GM10248 (cell line): ENCODE measurements around the gene AGPAT3.

Experiments used
- CTCF ChIA-PET: fragments of 300-600 bp; sonication (Branson Sonifier 250); formaldehyde crosslinking; extraction: SDS; loops from one replicate; lab custom pipeline; 2021; ENCODE audit warnings: antibody characterized with exemption; lab: Yijun Ruan, JAX
- POLR2A ChIA-PET: fragments of 350-650 bp; sonication (Branson Sonifier 250); formaldehyde crosslinking; extraction: SDS; loops from one replicate; lab custom pipeline; 2020; ENCODE audit warnings: antibody characterized with exemption; lab: Yijun Ruan, JAX
- DNase-seq: peaks from one replicate; pipeline ENCODE4 v3.0.0; 2012; ENCODE audit errors: extremely low spot score
- TF ChIP-seq, protein P1 (sequence below): IDR thresholded peaks from 2 replicates; pipeline ENCODE4 v1.5.1; 2012; ENCODE audit warnings: mild to moderate bottlenecking, low read depth; ENCODE audit errors: extremely low read depth, missing control alignments, control extremely low read depth

AGPAT3 gene

DNA sequence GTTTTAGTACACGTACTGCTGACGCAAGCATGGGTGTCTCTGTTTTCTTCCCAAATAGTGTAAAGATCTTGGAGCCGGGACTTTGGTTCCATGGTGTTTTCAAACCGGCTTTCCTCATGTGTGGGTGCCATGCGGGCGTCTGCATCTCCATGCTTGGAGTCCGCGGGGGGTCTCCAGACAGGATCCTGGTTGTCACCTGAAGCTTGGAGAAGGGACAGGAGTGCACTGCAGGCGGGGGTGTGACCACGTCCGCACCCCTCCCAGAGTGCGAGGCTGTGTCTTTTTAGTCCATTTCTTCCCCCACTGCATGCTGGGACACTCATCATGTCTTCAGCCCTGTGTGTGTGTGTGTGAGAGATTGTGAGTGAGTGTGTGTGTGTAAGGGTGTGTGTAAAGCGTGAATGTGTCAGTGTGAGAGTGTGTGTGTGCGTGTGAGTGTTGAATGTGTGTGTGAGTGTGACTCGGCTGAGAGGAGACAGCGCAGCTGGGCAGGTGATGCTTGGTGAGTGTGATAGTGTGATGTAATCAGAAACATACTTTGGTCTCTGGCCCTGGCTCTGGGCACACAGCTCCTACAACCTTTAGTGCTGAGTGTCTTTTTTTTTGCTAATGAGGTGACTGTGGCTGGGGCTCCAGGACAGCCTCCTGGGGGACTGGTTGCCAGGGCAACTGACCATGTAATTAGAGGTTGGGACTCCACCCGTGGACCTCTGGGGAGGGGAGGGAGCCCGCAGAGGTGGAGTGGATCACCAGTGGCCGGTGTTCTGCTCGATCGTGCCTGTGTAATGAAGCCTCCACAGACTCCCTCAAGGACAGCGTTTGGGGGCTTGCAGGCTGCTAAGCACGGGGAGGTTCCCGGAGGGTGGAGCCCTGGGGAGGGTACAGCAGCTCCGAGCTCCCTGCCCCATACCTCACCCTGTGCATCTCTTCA lies 55.1 kb downstream of the AGPAT3 start:
- POLR2A ChIA-PET, result interaction anchor here (0.6 kb wide), 1 partner anchor 17 kb away, joined by 3 read pairs; no protein-coding TSS in a partner anchor
- TF ChIP-seq, protein P1, sequence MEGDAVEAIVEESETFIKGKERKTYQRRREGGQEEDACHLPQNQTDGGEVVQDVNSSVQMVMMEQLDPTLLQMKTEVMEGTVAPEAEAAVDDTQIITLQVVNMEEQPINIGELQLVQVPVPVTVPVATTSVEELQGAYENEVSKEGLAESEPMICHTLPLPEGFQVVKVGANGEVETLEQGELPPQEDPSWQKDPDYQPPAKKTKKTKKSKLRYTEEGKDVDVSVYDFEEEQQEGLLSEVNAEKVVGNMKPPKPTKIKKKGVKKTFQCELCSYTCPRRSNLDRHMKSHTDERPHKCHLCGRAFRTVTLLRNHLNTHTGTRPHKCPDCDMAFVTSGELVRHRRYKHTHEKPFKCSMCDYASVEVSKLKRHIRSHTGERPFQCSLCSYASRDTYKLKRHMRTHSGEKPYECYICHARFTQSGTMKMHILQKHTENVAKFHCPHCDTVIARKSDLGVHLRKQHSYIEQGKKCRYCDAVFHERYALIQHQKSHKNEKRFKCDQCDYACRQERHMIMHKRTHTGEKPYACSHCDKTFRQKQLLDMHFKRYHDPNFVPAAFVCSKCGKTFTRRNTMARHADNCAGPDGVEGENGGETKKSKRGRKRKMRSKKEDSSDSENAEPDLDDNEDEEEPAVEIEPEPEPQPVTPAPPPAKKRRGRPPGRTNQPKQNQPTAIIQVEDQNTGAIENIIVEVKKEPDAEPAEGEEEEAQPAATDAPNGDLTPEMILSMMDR, result no peak
- CTCF ChIA-PET, result interaction anchor here (1.6 to 2.0 kb wide), 2 partner anchors 18 to 67 kb away, joined by 4 to 7 read pairs; no protein-coding TSS in a partner anchor
- DNase-seq, result no peak

- DNase-seq, result peak; percentile 50
- ChIA-PET CTCF (interaction anchor here (0.8 to 2.0 kb wide), 8 partner anchors 10 to 68 kb away, joined by 3 to 7 read pairs (median 4); no protein-coding TSS in a partner anchor), POLR2A (no interaction called here)
- TF ChIP-seq, protein P1, result no peak
Measured at GRCh38 chr21:43921571-43921978, 56.6 kb downstream of the AGPAT3 start.

DNA sequence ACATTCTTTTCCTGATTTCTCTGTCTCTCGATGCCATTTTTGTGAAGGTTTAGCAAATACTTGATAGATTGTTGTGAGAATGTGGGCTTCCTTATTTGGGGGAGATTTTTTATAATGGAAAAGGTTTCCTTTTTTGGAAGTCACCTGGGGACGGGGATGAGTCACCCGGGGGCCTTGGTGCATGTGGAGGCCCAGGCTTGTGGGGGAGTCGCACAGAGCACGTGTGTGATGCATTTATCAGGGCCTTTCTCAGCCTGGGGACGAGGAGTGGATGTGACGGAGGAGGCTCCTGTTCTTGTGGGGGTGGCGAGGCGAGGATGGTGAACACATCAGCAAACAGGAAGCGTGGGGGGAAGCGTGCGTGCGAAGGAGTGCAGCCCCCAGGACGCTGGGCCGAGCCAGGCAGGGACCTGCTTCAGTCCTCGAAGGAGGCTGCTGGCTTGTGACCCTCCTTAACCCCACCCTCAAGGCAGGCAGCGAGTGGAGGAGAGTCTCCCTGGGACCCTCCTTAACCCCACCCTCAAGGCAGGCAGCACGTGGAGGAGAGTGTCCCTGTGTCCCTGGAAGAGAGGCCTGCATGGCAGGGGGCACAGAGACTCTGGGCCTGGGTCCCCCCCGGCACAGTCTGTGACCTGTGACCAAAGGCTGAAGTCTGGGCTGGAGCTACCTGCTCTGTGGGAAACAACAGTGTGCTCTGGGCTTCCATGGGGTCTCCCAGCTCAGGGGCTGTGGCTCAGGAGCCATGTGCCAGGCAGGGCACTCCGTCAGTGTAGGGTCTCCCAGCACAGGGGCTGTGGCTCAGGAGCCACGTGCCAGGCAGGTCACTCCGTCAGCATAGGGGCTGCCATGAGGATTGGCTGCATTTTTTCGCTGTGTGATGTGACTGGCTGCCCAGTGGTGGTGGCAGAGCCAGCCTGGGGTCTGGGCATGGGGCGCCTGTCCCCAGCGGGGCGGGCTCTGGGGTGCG lies 57.2 kb downstream of the AGPAT3 start:
- POLR2A ChIA-PET, result no interaction called here
- peak; percentile 78 for DNase-seq
- TF ChIP-seq, protein P1, result no peak
- CTCF ChIA-PET, result interaction anchor here (1.0 to 9.7 kb wide), 7 partner anchors 9 to 30 kb away, joined by 3 to 49 read pairs (median 4); no protein-coding TSS in a partner anchor

DNA sequence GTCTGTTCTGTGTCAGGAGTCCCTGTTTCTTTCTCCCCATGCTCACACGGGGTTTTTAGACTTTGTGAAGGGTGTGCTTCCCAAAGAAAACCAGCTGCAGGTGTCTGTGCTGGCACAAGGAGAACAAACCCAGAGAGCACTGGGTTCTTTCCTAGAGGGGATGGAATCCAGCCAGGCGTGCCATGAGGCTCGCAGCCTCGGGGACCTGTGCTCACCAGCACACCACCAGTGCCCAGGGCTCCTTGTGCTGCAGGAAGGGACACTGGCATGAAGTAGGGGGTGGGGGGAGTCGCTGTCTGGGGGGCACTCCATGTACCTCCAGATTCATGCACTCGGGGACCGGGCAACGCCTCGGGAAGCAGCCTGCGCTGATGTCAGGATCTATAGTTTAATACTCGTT lies 57.9 kb downstream of the AGPAT3 start:
- no peak for DNase-seq
- TF ChIP-seq, protein P1, result no peak
- ChIA-PET POLR2A (no interaction called here), CTCF (interaction anchor here (1.5 to 9.7 kb wide), 3 partner anchors 9 to 134 kb away, joined by 4 to 49 read pairs (median 4); partner anchors contain the start of gene RRP1)

GRCh38 chr21:43923391-43923790 lies 58.4 kb downstream of the AGPAT3 start:
- CTCF ChIA-PET, result interaction anchor here (1.5 to 9.7 kb wide), 3 partner anchors 8 to 134 kb away, joined by 4 to 49 read pairs (median 4); partner anchors contain the start of gene RRP1
- POLR2A ChIA-PET, result no interaction called here
- no peak for DNase-seq
- TF ChIP-seq, protein P1, result no peak
